Measurements from ENCODE around the gene SLC6A12.

DNA sequence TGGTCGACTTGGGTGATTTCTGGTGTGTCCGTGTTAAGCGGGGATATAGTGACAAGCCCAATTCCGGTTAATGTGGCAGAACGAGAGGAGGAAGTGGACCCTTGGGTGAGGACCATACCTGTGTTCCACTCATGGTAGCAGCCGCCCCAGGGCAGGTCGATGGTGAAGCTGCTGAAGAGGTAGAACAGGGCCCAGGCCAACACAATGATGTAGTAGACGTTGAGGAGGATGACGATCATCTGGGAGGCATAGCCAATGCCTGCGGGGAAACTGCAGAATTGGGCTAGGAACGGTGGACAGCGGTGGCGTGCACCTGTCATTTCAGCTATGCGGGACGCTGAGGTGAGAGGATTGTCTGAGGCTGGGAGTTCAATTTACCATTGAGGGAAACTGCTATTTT is 28.5 kb upstream of the SLC6A12 start:
- TF ChIP-seq, protein P1, sequence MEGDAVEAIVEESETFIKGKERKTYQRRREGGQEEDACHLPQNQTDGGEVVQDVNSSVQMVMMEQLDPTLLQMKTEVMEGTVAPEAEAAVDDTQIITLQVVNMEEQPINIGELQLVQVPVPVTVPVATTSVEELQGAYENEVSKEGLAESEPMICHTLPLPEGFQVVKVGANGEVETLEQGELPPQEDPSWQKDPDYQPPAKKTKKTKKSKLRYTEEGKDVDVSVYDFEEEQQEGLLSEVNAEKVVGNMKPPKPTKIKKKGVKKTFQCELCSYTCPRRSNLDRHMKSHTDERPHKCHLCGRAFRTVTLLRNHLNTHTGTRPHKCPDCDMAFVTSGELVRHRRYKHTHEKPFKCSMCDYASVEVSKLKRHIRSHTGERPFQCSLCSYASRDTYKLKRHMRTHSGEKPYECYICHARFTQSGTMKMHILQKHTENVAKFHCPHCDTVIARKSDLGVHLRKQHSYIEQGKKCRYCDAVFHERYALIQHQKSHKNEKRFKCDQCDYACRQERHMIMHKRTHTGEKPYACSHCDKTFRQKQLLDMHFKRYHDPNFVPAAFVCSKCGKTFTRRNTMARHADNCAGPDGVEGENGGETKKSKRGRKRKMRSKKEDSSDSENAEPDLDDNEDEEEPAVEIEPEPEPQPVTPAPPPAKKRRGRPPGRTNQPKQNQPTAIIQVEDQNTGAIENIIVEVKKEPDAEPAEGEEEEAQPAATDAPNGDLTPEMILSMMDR (IDR thresholded peaks at IDR 0.05) = no peak
- TF ChIP-seq POLR2A (IDR thresholded peaks at IDR 0.05) = no peak
